HG03565 (cell line): ENCODE data around the gene VOPP1.
"Not testable (repeated sequence)": the region's sequence is repeated elsewhere in the genome, so short reads cannot be mapped to it uniquely, and the experiment has no call there.

ENCODE experiments used
- ATAC-seq: cut with Tn5 transposase; IDR thresholded peaks from one replicate; pipeline ENCODE4 v1.9.1; 2021; ENCODE audit warnings: mild to moderate bottlenecking, moderate library complexity; ENCODE audit not compliant: unreplicated experiment

VOPP1 gene, protein sequence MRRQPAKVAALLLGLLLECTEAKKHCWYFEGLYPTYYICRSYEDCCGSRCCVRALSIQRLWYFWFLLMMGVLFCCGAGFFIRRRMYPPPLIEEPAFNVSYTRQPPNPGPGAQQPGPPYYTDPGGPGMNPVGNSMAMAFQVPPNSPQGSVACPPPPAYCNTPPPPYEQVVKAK

DNA sequence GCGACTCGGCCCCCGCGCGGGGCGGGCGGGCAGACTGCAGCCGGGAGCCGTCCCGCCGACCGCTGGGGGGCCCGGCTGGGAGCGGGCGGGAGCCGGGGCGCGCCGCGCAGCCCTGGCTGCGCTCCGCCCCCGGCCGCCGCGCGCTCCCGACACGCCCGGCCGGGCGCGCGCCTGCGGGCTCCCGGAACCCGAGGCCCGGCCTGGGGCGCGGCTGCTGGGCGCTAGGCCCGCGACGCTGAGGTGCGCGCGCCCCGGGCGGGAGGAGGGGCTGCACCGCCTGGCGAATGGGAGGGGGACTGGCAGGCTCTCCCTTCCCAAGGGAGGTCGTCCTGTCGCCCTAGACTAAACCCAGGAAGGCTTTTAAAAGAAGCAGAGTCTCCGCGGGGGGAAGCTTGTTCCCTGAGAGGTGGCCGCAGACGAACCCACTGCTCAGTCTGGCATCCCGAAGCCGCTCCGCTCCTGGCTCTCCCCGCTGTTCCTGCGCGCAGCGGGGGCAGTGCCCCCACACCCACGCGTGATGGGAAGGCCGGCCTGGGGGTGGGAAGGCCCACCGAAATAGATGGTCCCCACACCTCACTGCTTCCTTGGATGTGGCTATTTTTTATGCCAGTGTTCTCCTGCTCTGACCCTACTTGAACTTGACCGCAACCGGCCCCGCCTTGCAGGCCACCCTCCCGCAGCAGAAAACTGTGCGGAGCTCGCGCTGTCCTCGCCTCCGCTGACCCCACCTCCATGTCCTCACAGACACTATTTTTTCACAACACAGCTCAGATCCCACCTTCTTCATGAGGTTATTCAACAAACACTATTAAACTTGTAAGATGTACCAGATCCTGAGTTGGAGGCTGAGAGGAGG lies at the start of gene VOPP1:
TSS of gene VOPP1 (minus strand) at position 125 of the 856 bp plus-strand sequence. CDS start 178 bp downstream, outside the sequence.
- ATAC-seq: peak; percentile 30

GRCh38 chr7:55618913-55619312 lies 46.6 kb upstream of the VOPP1 start:
- ATAC-seq: no peak

DNA sequence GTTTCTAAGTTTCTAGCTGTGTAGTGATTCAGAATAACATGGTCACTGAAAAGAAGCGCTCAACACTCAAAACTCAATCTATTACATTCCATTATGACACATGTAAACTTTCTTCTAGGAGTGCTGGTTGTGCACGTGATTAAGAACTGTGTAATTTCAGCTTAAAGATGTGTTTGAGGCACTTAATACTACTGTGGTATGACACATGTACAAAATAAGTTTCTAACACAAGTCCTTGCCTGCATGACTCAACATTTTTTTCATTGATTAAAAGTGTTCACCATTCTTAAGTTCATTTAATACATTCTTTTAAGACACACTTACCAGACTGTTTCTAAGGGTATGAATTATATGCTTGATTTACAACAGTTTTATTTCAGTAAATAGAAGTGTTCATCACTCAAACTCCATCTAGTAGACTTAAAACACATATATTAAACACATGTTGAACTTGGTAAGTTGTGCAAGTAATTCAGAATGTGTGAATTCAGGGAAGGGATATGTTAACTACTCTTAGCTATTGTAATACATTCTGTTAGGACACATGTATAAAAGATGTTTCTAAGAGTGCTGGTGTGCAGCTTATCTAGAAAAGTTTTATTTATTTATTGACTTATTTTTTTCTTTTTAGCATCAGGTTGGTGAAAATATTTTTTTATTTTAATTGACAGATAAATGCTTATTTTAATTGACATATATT lies 42.2 kb upstream of the VOPP1 start:
- not testable (repeated sequence) for ATAC-seq

DNA sequence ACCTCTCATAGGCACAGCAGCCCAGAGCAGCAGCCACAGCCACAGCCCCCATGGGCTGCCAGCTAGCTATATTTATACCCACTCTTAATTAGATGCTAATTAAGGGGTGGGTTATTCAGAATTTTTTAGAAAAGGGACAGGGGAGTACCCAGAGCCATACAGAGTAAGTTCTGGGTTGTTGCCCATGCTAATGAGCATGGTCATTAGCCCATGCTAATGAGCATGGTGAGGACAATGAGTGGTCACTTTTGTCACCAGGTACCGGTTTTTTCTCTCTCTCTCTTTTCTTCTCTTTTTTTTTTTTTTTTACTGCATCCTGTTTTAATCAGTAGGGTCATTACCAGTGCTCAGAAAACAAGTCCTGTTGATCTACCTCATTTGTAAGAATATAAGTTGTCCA lies 37.4 kb upstream of the VOPP1 start:
- ATAC-seq: not testable (repeated sequence)

GRCh38 chr7:55605661-55606060 lies 33.4 kb upstream of the VOPP1 start:
- ATAC-seq: not testable (repeated sequence)

- peak; percentile 62 for ATAC-seq
Observed at GRCh38 chr7:55597944-55598499, 25.7 kb upstream of the VOPP1 start.

DNA sequence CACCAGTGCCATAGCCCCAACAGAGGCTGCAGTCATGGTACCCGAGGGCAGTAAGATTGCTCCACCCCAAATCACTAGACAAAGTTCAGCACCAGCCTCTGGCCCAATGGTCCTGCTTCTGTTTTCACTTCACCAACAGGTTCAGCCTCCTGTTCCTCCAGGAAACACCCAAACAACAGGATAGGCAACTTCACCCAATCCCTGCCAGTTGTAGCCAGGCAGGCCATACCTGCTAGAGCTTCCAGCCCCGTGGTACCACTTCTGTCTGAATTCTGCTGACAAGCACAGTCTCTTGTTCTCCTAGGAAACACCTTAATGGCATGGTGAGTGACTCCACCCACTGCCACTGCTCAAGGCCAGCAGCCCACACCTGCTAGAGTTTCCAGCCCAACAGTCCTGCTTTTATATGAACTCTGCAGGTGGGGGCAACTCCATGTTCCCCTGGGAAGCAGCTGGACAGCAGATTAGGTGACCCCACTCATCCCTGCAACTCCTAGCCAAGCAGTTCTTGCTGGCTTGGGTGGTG lies 25.0 kb upstream of the VOPP1 start:
- not testable (repeated sequence) for ATAC-seq

DNA sequence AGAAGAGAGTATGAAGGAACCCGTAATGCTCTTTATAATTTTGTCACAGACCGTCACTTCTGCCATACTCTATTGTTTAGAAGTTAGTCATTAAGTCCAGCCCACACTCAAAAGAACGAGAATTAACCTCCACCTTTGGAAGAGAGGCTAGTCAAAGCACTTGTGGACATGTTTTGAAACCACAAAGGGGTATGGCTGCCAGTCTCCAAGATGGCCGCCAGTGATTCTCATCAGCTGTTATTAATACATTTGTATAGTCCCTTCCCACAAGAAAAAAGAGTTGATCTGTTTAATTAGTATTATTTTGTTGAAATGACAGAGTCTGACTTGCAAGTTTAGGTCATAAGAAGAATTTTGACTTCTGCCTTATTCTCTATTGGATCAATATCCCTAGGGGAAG lies 23.2 kb upstream of the VOPP1 start:
- ATAC-seq: no peak

- no peak for ATAC-seq
Observed at GRCh38 chr7:55594870-55595269, 22.6 kb upstream of the VOPP1 start.

GRCh38 chr7:55594414-55594813 lies 22.1 kb upstream of the VOPP1 start:
- ATAC-seq: no peak

DNA sequence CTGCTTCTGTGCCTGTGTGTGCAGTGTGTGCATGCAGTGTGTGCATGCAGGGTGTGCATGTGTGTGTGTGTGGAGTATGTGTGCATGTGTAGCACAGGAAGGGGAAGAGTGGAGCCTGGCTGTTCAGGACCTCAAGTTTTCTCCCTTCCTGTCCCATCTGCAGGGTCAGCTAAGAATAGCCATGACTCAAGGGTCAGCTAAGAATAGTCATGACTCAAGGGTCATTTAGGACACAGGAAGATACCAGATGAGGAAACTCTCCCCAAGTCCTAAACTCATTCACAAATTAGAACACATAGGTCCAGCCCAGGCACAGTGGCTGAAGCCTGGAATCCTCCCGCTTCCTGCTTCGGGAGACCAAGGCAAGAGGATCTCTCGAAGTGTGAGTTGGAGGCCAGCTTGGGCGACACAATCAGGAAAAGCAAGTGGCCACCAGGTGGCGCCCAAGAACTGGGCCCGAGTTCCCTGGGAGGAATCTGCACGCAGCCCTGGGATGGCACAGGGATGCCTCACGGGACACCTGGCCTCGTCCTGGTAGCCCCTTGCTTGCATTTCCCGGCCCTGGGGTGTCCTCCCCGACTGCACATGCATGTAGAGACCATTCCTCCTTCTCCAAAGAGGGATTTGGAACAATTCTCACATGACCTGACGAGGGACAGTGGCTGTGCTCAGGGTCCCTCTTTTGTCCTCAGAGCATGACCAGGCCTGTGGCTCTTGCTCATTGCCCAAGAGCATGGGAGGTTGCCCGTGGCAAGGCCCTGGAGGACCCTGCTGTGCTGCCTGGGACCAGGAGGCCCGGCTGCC lies 21.4 kb upstream of the VOPP1 start:
- ATAC-seq: peak; percentile 59

- ATAC-seq: no peak
Observed at GRCh38 chr7:55593172-55593514, 20.8 kb upstream of the VOPP1 start.

DNA sequence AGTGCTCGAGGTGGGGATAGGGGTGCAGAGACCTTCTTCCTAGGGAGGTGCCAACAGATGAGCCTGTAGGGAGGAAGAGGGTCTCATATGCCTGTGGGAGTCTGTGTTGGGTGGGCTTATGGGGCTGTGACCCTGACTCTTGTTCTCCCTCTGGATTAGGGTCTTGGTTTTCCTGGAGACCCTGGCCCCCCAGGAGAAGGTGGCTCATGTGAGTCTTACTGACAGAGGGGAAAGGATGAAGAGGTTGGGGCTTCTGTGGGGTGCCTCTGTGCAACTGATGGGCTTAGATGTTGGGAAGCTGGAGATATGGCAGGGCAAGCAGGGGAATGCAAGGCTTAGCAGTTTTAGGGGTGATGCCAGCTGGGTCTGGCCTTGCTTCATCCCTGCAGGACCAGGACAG lies 20.2 kb upstream of the VOPP1 start:
- ATAC-seq: no peak

DNA sequence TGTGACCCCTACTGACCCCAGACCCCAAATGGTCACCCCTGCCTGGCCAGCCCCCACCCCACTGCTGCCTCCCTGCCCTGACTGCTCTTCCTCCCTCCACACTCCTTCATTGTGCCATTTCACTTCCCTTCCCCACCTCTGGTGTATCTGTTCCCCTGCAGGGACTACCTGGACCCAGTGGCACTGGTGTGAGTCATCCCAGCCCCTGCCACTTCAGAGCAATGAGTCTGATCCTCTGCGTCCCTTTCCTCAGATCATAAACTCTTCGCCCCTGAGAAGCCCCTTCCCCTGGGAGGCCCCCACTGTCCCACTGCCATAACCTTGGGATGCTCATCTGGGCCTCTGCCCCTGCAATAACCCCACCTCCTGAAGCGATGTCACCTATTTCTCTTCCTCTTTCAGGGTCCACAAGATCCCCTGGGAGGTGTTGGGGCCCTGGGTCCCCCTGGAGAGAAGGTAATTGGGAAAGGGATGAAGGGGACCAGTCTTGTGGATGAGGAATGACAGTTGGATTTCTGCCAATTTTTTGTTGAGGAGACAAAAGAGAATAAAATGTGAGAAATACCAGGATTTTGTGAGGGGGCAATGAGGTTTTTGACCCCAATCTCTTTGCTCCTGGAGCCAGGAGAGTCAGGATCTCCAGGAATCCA lies 19.1 kb upstream of the VOPP1 start:
- no peak for ATAC-seq

GRCh38 chr7:55590517-55591281 lies 18.4 kb upstream of the VOPP1 start:
- ATAC-seq: no peak

DNA sequence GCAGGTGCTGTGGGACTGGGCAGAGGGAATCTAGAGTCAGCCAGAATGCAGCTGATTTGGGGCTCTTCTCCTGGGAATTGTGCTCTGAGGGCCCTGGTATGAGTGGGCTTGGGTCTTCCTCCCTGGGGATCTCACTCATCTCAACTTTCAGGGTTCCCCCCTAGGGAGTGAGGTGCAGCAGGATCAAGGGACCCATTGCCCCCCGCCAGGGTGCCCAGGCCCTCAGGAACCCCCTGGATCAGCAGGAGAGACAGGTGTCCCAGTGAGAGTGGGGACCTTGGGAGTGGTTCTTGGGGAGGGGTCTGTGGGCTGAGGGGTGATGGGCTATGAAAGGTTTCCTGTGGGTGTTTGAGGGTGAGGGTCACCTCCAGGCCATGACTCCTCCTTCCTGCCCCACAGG lies 17.6 kb upstream of the VOPP1 start:
- ATAC-seq: no peak

DNA sequence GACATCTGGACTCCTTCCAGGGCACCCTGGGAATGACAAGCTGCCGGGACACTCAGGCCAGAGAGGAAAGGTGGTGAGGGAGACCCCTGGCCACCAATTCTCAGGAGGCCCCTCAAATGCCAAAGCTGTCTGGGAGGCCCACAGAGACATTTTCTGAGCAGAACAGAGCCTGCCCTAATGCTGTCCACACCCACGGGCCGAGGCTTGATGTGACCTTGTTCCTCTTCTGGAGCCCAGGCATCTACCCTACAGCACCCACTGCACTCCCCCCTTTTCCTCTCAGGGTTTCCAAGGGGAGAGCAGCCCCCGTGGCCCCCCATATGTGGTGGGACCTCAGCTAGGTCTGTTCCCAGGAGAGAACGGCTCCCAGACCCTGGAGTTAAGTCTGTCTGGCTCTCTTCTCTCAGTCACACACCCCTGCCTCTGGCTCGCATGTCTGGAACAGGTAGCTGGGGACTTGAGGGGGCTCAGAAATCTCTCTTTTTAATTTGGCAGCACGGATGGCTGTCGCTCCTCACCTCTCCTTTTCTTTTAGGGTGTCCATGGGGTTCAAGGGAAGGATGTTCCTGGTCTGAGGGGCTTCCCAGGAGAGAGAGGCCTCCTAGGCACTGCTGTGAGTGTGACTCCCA lies 16.8 kb upstream of the VOPP1 start:
- ATAC-seq: no peak

DNA sequence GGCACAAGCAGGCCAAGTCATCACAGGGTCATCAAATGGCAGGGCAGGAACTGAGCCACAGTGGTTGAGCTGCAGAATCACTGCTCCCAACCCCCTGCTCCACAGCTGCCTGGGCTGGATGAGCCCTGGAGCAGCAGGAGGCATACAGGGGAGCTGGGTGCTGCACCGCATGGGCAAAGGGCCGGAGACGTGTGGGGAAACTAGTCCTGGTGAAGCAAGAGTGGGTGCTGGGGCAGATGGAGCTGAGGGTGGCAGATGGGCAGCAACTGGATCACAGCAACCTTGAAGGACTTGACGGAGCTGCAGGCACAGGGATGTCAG lies 16.0 kb upstream of the VOPP1 start:
- ATAC-seq: no peak
